DOHH2 (cell line): Measurements from ENCODE around the gene UBR2.

Experiments
- H3F3A ChIP-seq: fragments of 200-600 bp; sonication (generic), shearing (Covaris generic); 2 replicates; pipeline ENCODE4 v1.6.0; 2016; ENCODE audit warnings: antibody characterized with exemption, mild to moderate bottlenecking; ENCODE audit not compliant: control insufficient read depth, insufficient read depth
- H3K27ac ChIP-seq: fragments of 200-600 bp; sonication (generic); 2 replicates; pipeline ENCODE4 v1.5.1; 2014; ENCODE audit warnings: low read depth, mild to moderate bottlenecking, low read length, moderate library complexity
- H3K27me3 ChIP-seq: fragments of 200-600 bp; sonication (generic); 2 replicates; pipeline ENCODE4 v1.6.1; 2014; ENCODE audit warnings: mild to moderate bottlenecking, low read length, mixed read lengths; ENCODE audit not compliant: control insufficient read depth
- H3K36me3 ChIP-seq: fragments of 200-600 bp; sonication (generic); 2 replicates; pipeline ENCODE4 v1.6.1; 2014; ENCODE audit warnings: mild to moderate bottlenecking, low read length, moderate library complexity, mixed read lengths; ENCODE audit not compliant: control insufficient read depth
- H3K4me1 ChIP-seq: fragments of 200-600 bp; sonication (generic); 2 replicates; pipeline ENCODE4 v1.6.1; 2014; ENCODE audit warnings: mild to moderate bottlenecking, low read length, mixed read lengths; ENCODE audit not compliant: control insufficient read depth
- H3K4me2 ChIP-seq: fragments of 200-600 bp; sonication (generic); 2 replicates; pipeline ENCODE4 v1.6.0; 2014; ENCODE audit warnings: mild to moderate bottlenecking, low read length, moderate library complexity
- H3K4me3 ChIP-seq: fragments of 200-600 bp; sonication (generic); 2 replicates; pipeline ENCODE4 v1.5.1; 2014; ENCODE audit warnings: mild to moderate bottlenecking, low read length, mixed read lengths
- H3K79me2 ChIP-seq: fragments of 200-600 bp; sonication (generic); 2 replicates; pipeline ENCODE4 v1.6.1; 2014; ENCODE audit warnings: mild to moderate bottlenecking, low read length, mixed read lengths; ENCODE audit not compliant: control insufficient read depth
- H3K9me2 ChIP-seq: fragments of 200-600 bp; sonication (generic); replicated peaks from 2 replicates; pipeline ENCODE4 v1.6.1; 2014; ENCODE audit warnings: mild to moderate bottlenecking, low read length, mixed read lengths; ENCODE audit not compliant: control insufficient read depth
- H3K9me3 ChIP-seq: fragments of 200-600 bp; sonication (generic); 2 replicates; pipeline ENCODE4 v1.6.1; 2014; ENCODE audit warnings: antibody characterized with exemption, low read length, mixed read lengths; ENCODE audit not compliant: control insufficient read depth, insufficient read depth
- H4K20me1 ChIP-seq: fragments of 200-600 bp; sonication (generic); 2 replicates; pipeline ENCODE4 v1.6.0; 2014; ENCODE audit warnings: low read depth, mild to moderate bottlenecking, antibody characterized with exemption, low read length, moderate library complexity; ENCODE audit not compliant: control insufficient read depth, insufficient read depth
- CTCF ChIP-seq: fragments of 200-600 bp; sonication (generic); IDR thresholded peaks from one replicate; pipeline ENCODE4 v1.5.1; 2014; ENCODE audit warnings: antibody characterized with exemption, mild to moderate bottlenecking, low read depth, low read length; ENCODE audit not compliant: poor library complexity, severe bottlenecking
- EZH2phosphoT487 ChIP-seq: fragments of 200-600 bp; sonication (generic); IDR thresholded peaks from 2 replicates; pipeline ENCODE4 v1.6.1; 2017; ENCODE audit warnings: borderline replicate concordance, mild to moderate bottlenecking, antibody characterized with exemption, low read length, moderate library complexity, mixed read lengths

The UBR2 gene

GRCh38 chr6:42674780-42675179, 111.0 kb downstream of the UBR2 start:
- no peak for TF ChIP-seq EZH2phosphoT487
- no peak for TF ChIP-seq CTCF
- no peak overlapping the region for H3K4me2 ChIP-seq
- H3K4me3 ChIP-seq, result no peak overlapping the region
- peaks cover 62% of the 10 kb centered on the region for H3K36me3 ChIP-seq
- H3K79me2 ChIP-seq, result no peaks in the 10 kb centered on the region
- no peaks in the 10 kb centered on the region for H3K9me2 ChIP-seq
- H4K20me1 ChIP-seq, result no peaks in the 10 kb centered on the region
- no peaks in the 10 kb centered on the region for H3K4me1 ChIP-seq
- H3F3A ChIP-seq, result no peaks in the 10 kb centered on the region
- no peaks in the 10 kb centered on the region for H3K9me3 ChIP-seq
- no peaks in the 10 kb centered on the region for H3K27me3 ChIP-seq
- no peak overlapping the region for H3K27ac ChIP-seq

- Histone ChIP-seq H3K79me2 (no peaks in the 10 kb centered on the region), H3K9me2 (no peaks in the 10 kb centered on the region), H3K4me1 (no peaks in the 10 kb centered on the region), H3K4me2 (no peak overlapping the region), H4K20me1 (no peaks in the 10 kb centered on the region), H3K27me3 (no peaks in the 10 kb centered on the region), H3K36me3 (peaks cover 63% of the 10 kb centered on the region), H3K9me3 (no peaks in the 10 kb centered on the region), H3F3A (no peaks in the 10 kb centered on the region), H3K4me3 (no peak overlapping the region), H3K27ac (no peak overlapping the region)
- TF ChIP-seq EZH2phosphoT487 (no peak), CTCF (no peak)
Observed at GRCh38 chr6:42679358-42679757, 115.5 kb downstream of the UBR2 start.

DNA sequence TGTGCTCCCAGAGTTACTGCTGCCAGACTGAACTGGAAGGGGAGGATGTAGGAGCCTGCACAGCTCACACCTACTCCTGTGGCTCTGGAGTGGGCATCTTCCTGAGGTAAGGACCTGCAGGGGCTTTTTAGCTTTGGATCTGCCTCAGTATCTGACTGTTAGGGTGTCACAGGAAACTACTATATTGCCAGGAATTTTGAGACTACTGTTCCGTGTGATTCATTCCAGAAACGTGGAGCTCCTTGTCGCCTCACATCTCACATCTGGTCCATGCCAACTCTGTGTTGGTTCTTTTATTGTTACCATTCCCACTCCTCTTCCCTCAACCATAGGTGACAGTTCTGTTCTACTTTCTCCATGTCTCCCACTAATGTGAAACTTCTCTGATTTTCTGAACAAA, 124.5 kb downstream of the UBR2 start:
- Histone ChIP-seq H3K27me3 (no peaks in the 10 kb centered on the region), H4K20me1 (no peaks in the 10 kb centered on the region), H3K4me2 (no peak overlapping the region), H3K4me1 (peaks cover under 1% of the 10 kb centered on the region; the same call in 1 of the 2 replicates), H3K36me3 (peaks cover 63% of the 10 kb centered on the region), H3F3A (no peaks in the 10 kb centered on the region), H3K27ac (no peak overlapping the region), H3K9me2 (no peaks in the 10 kb centered on the region), H3K79me2 (no peaks in the 10 kb centered on the region), H3K9me3 (no peaks in the 10 kb centered on the region), H3K4me3 (no peak overlapping the region)
- TF ChIP-seq EZH2phosphoT487, result no peak
- no peak for TF ChIP-seq CTCF

- H3K9me2 ChIP-seq, result no peaks in the 10 kb centered on the region
- no peak overlapping the region for H3K27ac ChIP-seq
- no peaks in the 10 kb centered on the region for H4K20me1 ChIP-seq
- TF ChIP-seq EZH2phosphoT487, result no peak
- no peak for TF ChIP-seq CTCF
- no peaks in the 10 kb centered on the region for H3K9me3 ChIP-seq
- no peak overlapping the region for H3K4me3 ChIP-seq
- no peaks in the 10 kb centered on the region for H3K27me3 ChIP-seq
- no peaks in the 10 kb centered on the region for H3F3A ChIP-seq
- no peaks in the 10 kb centered on the region for H3K79me2 ChIP-seq
- H3K4me1 ChIP-seq, result peaks cover 9% of the 10 kb centered on the region
- peaks cover 60% of the 10 kb centered on the region for H3K36me3 ChIP-seq
- no peak overlapping the region for H3K4me2 ChIP-seq
Observed at GRCh38 chr6:42689371-42689770, 125.5 kb downstream of the UBR2 start.
